HG03108 (cell line): ENCODE results near the gene KCTD2.
"Not testable (repeated sequence)": the region's sequence is repeated elsewhere in the genome, so short reads cannot be mapped to it uniquely, and the experiment has no call there.

Experiments
- ATAC-seq: cut with Tn5 transposase; IDR thresholded peaks from one replicate; pipeline ENCODE4 v1.9.1; 2021; ENCODE audit warnings: moderate library complexity; ENCODE audit not compliant: unreplicated experiment

KCTD2 gene

GRCh38 chr17:75019710-75020109, 27.3 kb upstream of the KCTD2 start:
- ATAC-seq = no peak

GRCh38 chr17:75020331-75021110, 26.5 kb upstream of the KCTD2 start:
- no peak for ATAC-seq

GRCh38 chr17:75024686-75025397, 22.2 kb upstream of the KCTD2 start:
- ATAC-seq = no peak

- not testable (repeated sequence) for ATAC-seq
These were observed 21.7 kb upstream of the KCTD2 start for GRCh38 chr17:75025398-75025734.

GRCh38 chr17:75026650-75027049, 20.4 kb upstream of the KCTD2 start:
- not testable (repeated sequence) for ATAC-seq

- no peak for ATAC-seq
These were observed 16.9 kb upstream of the KCTD2 start for GRCh38 chr17:75030161-75030560.

GRCh38 chr17:75031972-75032719, 14.9 kb upstream of the KCTD2 start:
- no peak for ATAC-seq

GRCh38 chr17:75032720-75033280, 14.2 kb upstream of the KCTD2 start:
- no peak for ATAC-seq

GRCh38 chr17:75033346-75034235, 13.4 kb upstream of the KCTD2 start:
- ATAC-seq = peak; percentile 45

GRCh38 chr17:75034236-75034908, 12.7 kb upstream of the KCTD2 start:
- ATAC-seq = peak; percentile 39

GRCh38 chr17:75036643-75037268, 10.3 kb upstream of the KCTD2 start:
- ATAC-seq = no peak

GRCh38 chr17:75039238-75039637, 7.8 kb upstream of the KCTD2 start:
- no peak for ATAC-seq

GRCh38 chr17:75041656-75042280, 5.3 kb upstream of the KCTD2 start:
- no peak for ATAC-seq

GRCh38 chr17:75043789-75044188, 3.2 kb upstream of the KCTD2 start:
- ATAC-seq = not testable (repeated sequence)

GRCh38 chr17:75044716-75045115, 2.3 kb upstream of the KCTD2 start:
- ATAC-seq = no peak

- not testable (repeated sequence) for ATAC-seq
These were observed 1.0 kb upstream of the KCTD2 start for GRCh38 chr17:75045946-75046406.

GRCh38 chr17:75047398-75048098, 523 bp downstream of the KCTD2 start:
- peak; percentile 8 for ATAC-seq

- ATAC-seq = no peak
These were observed 1.3 kb downstream of the KCTD2 start for GRCh38 chr17:75048249-75048878.
